ENCODE results near the gene UBXN6.

The UBXN6 gene

DNA sequence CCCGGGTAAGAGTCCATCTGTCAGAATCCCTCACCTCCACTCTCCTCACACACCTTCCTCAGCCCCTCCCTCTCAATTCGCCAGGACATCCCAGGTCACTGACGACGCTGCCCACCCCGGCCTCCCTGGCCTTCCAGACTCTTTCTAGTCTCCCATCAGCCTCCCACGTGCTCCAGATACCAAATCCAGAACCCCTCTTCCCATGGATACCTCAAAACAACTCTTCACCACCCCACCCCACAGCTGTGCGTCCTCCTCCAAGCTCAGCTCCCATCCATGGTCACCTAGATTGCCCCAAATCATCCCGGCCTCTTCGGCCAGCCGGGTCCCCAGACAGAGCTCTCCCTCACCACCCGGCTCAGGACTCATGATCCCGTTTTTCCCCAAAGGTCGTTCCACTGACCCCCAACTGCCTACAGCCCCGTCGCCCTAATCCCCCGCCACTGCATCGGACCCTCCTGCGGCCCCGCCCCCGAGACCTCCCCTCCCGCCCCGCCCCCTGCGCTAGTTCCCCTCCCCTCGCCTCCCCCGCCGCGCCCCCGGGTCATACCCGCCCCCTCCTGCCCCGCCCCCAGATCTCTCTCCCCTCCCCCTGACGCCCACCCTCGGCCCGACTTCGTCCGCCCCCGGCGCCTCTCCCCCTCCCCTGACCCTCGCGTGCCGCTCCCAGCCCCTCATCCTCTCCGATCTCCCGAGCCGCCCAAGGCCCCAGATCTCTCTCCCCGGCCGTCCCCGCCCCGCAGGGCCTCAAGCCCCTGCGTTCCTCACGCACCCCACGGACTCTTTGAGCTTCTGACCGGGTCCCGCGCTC is 546 bp downstream of the UBXN6 start:
- peak; percentile 29 for DNase-seq (ENCODE audit: low read depth, low spot score)

DNA sequence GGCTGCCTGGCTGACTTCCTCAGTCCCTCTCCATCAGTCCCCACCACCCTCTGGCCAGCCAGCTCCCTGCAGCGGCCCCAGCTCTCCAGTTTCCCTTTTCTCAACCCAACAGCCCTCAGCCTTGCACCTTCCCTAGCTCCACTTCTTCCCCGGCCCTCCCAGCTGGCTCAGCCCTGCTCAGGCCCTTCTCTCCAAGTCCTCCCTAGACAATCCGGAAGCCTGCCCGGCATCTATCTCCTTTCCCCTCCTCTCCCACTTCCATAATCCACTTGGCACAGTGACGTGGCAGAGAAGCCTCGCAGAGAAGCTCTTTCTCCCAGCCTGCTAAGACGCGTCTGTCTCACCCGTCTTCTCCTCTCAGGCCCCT is 1.1 kb downstream of the UBXN6 start:
- peak; percentile 29 for DNase-seq (ENCODE audit: low read depth, low spot score)

DNA sequence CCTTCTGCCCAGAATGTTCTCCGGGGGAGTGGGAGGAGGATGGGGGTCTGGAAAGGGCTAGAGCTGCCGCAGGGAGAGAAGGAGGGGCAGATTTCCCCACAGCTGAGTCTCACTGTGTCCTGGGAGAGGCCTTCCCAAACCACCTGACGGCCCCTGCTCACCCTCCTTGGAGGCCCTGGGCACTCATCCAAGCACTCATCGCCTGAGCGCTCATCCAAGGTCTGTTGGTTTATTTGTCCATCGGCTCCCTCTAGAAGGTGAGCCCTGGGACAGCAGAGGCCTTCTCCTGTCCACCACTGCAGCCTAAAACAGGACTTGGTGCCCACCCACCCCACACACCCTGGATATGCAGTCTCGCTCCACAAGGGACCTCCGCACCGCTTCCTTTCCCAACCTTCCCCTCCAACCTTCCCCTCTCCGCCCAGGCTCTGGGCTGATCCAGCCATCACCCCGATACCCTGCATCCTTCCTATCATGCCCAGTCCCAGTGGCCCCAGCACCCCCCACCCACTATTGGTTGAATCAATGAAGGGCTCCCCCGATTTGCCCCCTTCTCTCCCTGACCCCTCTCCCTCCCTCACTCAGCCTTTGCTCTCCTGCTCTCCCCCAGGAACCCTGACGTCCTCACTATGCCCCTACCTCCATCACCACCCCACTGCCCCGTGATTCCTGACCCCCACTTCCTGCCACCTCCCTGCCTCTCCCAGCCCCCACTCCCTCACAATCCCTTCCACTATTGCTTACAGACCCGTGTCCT is 1.7 kb downstream of the UBXN6 start:
- DNase-seq (ENCODE audit: low read depth, low spot score), result peak; percentile 61

DNA sequence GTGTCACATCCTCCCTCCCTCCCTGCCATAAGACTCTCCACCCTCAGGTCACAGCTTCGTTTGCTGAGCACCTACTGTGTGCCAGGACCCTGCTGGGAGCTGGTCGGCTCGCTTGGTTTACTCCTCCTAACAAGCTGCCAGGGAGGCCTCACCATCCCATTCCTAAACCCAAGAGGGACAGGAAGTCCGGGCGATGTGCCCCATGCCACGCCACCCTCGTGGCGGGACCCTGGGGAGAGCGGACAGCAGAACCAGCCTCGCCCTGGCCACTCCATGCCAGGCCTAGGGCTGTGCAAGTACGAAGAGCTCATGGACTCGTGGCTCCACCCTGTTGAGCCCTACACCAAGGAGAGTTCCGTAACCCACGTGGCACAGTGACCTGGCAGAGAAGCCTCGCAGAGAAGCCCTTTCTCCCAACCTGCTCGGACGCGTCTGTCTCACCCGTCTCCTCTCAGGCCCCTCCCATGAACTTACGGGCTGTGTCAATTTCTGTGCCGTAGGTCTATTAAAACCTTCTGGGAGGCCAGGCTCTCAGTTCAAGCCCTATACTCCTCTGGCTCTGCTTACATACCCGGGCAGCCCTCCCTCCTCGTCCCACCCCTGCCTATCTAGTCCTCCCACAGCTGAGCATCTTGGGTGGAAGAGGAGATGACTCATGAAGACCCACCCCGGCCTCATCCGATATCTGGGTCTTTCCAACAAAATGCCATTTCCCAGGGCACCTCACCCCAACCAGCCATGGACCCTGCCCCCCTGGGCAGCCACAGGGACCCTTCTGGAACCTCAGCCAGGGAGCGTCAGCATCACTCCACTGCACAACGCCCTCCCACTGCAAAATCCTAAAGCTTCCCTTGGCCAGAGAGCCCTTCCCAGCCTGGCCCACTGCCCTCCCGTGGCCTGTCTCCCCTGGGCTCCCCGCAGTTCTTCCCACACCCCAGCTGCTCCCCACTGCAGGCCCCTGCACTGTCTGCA is 2.6 kb downstream of the UBXN6 start:
- DNase-seq (ENCODE audit: low read depth, low spot score), result peak; percentile 55

DNA sequence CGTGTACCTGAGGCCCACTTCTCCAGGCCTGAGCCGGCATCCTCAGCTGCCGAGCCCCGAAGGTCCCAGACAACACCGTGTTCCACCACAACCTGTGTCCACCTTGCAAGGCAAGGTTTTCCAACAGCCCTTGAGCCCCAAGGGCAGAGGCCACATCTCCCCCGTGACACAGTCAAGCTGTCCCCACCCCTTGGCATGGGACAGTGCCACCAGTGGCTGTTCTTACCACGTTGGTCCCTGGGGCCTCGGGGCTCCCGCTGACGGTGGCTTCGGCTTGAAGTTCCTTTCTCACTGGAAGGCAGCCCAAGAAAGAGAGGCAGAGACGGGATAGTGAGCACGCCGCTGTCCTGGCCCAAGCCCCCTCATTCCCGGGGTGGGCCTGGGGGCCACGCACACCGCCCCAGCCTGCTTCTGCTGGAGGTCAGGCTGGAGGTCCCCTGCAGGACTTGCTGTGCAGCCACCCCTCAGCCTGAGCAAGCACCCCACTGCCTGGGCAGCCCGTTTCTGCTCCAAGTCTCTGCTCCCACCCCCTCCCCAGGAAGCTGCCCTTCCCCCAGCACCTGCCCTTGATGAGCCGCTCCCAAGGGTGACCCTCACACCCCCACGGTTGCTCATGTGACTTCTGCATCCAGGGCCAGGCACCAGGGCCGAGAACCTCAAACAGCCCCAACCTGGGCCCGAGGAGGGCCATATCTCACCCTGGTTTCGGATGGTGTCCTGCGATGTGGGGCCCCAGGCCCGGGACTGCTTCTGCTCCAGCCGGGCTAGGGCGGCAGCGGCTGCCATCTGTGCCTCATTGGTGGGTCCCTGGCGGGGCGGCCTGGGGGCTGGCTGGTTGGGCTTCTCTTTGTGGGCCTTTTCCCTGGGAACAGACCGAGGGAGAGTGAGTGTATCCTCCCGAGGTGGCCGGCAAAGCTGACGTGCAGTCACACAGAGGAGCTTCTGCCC is 4.1 kb downstream of the UBXN6 start:
- DNase-seq (ENCODE audit: low read depth, low spot score), result no peak

DNA sequence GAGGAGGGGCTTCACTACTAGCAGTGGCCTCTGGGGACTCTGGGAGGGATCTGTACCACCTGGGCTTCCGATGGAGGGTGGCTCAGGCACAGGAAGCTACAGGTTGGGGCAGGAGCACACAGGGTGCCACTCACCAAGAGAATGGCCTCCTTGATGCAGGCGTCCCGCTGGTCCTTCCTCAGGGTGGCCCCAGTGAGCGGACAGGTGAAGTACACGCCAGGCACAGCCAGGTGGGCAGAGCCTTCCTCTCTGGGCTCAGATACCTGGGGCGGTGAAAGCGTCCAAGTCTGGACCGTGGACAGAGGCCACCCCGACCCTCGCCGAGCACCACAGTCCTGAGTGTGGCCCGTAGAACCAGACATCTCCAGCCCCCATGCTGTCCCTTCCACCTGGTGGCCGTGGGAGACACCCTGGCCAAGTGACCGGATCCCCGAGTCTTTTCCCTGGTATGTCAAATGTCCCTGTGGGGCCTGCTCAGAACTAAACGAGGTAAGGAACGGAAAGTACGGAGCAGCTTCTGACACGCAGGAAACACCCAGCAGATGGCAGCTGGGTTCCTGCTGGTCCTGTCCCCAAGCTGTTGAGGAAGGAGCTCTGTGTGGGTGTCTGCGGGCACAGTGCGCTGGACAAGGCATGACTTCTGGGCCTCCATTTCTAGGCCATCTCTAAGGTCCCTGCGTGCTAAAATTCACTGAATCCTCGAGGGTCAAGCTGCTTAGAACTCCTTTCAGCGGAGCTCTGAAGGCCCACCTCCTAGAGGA is 5.2 kb downstream of the UBXN6 start:
- DNase-seq (ENCODE audit: low read depth, low spot score), result no peak

DNA sequence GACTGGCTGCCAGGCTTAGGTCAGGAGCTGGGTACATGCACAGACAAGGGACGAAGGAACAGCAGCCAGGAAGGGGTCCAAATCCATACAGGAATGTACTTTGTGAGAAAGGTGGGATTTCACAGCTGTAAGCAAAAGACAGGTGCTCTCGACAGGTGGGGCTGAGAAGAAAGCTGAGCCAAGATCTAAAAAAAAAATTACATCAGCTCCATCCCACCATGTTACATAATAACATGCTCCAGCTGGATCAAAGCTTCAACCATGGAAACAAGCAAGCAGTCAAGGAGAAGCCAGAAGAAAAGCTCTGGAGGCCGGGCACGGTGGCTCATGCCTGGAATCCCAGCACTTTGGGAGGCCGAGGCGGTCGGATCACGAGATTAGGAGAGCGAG is 8.0 kb downstream of the UBXN6 start:
- no peak for DNase-seq (ENCODE audit: low read depth, low spot score)

DNA sequence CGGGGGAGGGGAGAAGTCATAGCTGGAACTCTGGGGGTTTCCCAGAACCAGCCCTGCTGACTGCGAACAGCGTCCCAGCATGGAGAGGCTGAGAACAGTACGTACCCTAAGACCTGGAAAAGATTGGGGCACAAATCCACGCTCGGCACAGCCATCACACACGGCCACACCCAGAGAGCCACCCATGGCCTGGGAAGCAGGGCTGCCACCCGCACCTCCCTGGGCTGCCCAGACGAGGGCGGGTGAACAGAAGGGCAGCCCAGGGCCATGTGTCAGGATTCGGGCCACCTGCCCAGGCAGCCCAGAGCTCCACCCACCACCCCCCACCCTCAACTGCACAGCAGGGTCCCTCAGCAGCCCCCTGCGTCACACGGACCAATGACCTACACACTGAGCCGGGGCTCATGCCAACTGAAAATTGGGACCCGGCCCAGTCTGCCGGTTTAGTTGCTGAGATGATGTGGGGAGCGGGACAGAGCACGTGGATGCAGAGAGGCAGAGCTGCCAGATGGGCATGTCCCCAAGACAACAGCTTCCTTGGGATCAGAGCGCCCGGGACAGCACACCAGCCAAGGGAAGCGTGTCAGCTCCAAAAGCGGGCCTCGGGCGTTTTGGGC is 8.5 kb downstream of the UBXN6 start:
- DNase-seq (ENCODE audit: low read depth, low spot score), result no peak

DNA sequence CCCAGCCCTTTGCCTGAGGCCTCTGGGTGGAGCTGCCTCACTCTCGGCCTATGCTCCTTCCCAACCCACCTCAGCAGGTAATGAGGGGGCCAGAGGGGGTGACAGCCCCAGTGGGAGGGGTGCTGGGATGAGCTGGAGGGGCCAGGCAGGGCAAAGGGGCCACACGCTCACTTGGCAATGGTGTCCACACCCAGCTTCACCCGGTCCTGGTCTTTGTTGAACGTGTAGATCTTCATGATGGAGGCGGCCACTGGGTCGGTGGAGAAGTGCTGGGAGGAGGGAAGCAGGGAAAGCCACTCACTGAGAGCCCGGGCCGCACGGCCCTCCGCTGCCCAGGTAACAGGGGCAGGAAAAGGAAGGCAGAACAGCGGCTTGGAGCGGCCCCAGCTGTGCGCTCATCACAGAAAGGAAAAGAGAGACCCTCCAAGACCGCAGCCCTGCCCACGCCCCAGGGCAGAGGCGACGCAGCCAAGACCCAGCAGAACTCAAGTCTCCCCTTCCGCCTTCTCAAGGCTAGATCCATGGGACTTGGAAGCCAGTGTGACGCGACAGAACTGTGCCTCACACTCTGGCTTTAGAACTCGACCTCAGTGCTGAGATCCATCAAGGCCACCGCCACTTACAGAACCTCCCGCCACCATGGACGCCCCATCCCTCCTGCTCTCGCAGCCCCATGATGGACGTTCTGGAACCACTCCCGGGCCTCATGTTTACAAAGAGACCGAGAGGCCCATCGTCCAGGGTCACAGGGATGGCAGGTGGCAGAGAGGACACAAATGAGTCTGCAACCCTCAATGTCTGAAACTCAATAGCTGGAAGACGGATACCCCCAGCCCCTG is 9.2 kb downstream of the UBXN6 start:
- no peak for DNase-seq (ENCODE audit: low read depth, low spot score)

DNA sequence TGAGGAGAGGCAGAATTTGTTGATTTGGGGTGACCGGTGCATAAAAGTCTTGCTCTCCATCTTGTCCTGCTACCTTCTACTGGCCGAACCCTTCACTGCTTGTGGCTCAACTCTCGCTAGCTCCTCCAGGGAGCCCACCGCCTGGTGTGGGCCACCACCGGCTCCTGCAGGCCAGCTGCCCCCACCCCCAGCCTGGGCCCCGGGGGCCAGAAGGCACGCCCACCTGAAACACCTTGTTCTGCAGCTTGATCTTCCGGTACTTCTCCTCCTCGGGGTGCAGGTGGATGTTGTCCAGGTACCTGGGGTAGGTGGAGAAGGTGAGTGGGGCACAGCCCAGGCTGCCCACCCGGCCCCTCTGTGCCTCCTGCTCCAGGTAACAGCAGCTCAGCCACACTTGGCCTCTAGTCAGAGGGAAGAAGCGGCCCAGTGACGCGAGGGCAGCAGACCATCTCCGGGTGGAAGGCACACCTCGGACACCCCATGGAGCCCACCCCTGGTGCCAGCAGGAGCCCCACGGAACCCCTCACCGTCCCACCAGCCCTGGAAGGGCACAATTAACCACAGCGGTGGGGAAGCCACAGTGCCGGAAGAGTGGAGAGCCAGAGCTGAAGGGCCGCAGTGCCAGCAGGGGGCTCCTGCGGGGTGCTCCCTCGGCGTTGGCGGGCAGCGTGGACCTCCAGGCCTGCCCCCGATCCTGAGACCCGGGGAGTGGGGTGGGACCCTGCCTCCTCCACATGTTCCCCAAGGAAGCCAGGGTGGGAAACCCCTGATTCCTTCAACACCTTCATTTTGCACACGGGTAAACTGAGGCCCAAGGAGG is 10.1 kb downstream of the UBXN6 start:
- no peak for DNase-seq (ENCODE audit: low read depth, low spot score)

DNA sequence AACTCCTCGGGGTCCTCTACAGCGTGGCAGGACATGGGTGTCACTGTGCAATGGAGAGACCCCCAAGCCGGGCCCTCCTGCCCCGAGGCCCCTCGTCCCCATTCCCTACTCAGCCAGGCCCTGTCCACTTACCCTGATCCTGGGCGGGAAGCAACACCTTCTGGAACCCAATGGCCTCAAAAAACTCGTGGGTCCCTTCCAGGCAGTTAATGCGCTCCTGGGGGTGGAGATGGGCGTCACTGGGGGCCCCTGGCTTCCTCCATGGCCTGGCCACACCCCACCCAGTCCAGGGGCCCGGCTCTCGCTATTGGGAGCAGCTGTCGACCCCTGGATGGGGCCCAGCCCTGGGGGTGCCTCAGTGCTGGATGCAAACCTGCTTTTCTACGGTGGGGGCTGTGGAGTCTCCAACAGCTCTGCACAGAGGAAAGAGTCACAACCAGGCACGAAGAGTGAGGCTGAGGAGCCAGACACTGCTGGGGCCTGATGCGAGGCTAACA is 10.8 kb downstream of the UBXN6 start:
- DNase-seq (ENCODE audit: low read depth, low spot score), result no peak

DNA sequence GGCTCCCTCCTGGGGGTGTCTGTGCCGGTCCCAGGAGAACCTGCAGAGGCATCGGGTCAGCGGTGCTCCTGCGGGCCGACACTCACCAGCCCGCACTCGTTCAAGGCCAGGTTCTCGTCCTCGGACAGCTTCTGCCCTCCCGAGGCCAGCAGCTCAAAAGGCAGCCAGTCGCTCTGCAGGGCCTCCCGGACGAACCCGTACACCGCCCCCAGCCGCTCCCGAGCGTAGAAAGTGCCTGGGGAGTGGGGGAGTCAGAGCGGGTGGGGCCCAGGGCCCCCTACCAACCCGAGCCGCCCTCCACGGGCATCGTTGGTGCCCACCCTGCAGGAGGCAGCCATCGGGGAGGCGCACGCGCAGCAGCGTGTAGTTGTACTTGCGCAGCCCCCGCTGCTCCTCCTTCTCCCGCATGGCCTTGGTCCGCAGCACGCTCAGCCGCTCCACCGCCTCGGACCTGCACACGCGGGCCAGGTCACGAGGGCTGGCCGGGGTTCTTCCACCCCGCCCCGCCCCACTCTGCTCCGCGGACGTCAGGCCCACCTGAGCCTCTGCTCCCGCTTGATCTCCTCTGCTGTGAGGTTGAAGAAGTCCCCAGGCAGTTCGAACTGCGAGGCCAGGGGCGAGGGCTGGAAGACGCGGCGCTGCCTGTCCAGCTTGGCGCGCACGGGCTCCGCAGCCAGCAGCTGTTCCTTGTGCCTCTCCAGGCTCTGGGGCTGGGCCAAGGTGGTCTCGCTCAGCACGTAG is 11.5 kb downstream of the UBXN6 start:
- no peak for DNase-seq (ENCODE audit: low read depth, low spot score)

DNA sequence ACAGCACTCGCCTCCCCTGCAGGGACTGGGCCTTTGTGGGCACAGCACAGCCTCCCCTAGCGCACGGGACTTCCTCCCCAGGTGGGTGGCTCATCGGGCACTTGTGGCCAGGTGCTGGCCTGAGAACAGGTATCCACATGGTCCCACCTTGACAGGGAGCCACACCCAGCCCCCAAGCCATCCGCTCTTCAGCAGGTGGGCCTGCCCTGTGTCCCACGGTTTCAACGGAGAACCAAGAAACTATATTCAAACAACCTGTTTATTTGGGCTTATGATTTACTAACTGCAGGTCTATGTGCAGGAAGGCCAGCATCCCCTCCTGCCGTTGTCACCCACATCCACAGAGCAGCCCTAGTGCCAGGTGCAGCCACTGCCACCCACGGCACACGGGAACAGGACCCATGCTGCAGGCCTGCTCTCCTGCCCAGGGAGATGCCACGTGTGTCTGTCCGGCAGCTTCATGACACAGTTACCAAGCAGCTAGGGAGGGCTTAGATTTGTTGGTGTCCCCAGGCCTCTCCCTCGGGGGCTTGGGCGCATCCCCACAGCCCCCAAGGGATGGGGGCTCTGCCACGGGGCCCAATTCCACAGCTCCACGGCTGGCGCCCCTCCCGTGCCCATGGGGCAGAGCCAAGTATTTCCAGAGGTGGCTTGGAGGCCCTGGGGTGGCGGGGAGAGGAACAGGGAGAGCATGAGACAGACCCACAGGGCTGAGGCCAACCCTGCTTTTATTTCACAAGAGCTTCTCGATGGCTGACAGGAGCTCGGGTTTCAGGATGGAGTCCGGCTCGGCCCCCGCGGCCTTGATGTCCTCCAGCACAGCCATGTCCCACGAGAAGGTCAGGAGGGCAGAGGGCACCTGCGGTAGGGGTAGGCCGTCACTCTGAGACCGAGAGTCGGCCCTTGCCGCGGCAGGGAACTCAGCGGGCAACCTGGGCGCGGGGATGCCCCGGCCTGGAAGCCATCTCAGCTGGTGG is 12.5 kb downstream of the UBXN6 start:
- no peak for DNase-seq (ENCODE audit: low read depth, low spot score)

DNA sequence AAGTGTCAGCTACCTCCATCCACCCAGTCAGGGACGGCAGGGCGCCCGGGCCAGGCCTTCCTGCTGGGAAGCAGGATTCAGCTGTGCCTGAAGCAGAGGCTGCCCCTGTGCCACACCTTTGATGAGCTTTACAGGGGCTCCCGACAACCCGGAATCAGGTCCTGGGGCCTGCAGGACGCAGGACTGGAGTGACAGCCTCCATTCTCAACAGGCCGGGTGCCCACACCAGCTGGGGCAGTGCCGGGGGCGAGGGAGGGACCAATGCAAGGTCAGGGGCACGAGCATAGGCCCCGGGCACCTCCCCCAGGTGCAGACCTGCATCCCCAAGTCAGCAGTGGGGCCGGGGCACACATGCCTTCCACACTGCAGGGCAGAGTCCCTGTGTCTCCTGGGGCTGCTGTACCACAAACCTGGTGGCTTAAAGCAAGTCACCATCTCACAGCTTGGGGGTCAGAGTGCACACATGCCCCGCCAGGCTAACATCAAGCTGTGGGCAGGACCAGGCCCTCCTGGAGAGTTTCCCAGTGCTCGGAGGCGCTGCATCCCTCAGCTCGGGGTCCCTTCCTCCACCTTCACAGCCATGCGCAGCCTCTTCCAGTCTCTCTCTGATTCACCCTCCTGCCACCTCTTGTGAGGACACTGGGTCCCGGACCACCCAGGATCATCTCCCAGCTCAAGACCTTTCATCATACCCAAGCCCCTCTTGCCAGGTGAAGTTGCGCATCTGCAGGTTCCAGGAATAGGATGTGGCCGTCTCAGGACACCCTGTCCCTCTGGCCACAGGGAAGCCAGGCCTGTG is 13.4 kb downstream of the UBXN6 start:
- no peak for DNase-seq (ENCODE audit: low read depth, low spot score)

DNA sequence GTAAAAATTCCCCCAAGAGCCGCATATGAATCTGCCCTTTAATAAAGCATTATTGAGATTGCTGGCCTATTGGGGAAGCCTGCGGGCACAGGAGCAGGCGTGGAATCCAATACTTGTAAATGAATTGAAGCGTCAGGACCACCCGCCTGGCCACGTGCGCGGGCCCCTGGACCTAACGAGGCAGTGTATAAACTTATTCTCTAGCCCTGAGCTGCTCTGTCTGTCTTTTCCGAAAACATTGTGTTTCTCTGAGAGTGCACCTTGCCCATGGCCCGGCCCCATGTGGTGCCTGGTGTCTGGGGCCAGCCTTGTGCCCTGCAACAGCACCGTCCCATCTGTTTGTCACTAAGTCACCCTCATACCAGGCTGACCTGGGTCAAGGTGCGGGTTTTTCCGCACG is 14.4 kb downstream of the UBXN6 start:
- no peak for DNase-seq (ENCODE audit: low read depth, low spot score)

All from brain pericyte (primary cell).